ENCODE data around the gene DNAJC7. TPM values are rescaled to one million over a fixed set of nuclear protein-coding genes. Genes with fewer than 3 reads are reported as not detected.

DNAJC7 gene
- total and polyA plus RNA-seq, 9 of the 15 experiments (the other 6 are each of a cell fraction or from before 2014, with no cell fraction given), result 85.8 to 262 (median 157) TPM

GRCh38 chr17:41985919-41986318 lies 31.3 kb downstream of the DNAJC7 start:
- 97% methylated on average over 5 of the region's 8 CpGs for WGBS (ENCODE audit: insufficient coverage, low coverage, missing lambda C conversion rate)
- no peak for TF ChIP-seq CBX2 (IDR thresholded peaks at IDR 0.05; ENCODE audit: insufficient read depth, low read length, poor library complexity, severe bottlenecking)
- TF ChIP-seq MNT (conservative IDR thresholded peaks at IDR 0.05), result no peak
- no peak for TF ChIP-seq ZNF592 (IDR thresholded peaks at IDR 0.05)
- TF ChIP-seq NCOA2 (IDR thresholded peaks at IDR 0.05; ENCODE audit: partially characterized antibody in 2 of 2), result no peak
- TF ChIP-seq HOXB6 (CRISPR knock-in tag; IDR thresholded peaks at IDR 0.05; ENCODE audit: borderline replicate concordance), result no peak
- TF ChIP-seq SOX6 (IDR thresholded peaks at IDR 0.05), result no peak
- TF ChIP-seq SRSF7 (optimal IDR thresholded peaks at IDR 0.05; ENCODE audit: low read depth, low read length), result no peak
- TF ChIP-seq MCM3 (IDR thresholded peaks at IDR 0.05), result no peak
- TF ChIP-seq TGIF2 (CRISPR knock-in tag; IDR thresholded peaks at IDR 0.05), result no peak
- TF ChIP-seq ZBTB11 (CRISPR knock-in tag; IDR thresholded peaks at IDR 0.05), result no peak
- TF ChIP-seq XRCC5 (IDR thresholded peaks at IDR 0.05; ENCODE audit: low read depth, low read length), result no peak

More at GRCh38 chr17:41985919-41986318, 31.3 kb downstream of the DNAJC7 start:
- Histone ChIP-seq H3K9me1 (ENCODE audit: control insufficient read depth, insufficient read depth, low read length) (no peaks in the 10 kb centered on the region), H3K9me3 (replicated peaks; ENCODE audit: control insufficient read depth, insufficient read depth, low read depth, low read length) (no peaks in the 10 kb centered on the region), H3K9ac (ENCODE audit: insufficient read depth in 1 of 2, low read depth in 2 of 2, low read length in 2 of 2) (no peak overlapping the region), H3K4me1 (replicated peaks in 1 of 2; ENCODE audit: control insufficient read depth in 2 of 2, insufficient read depth in 2 of 2, low read length in 2 of 2) (no peaks in the 10 kb centered on the region), H3K4me3 (no peak overlapping the region), H3K27me3 (ENCODE audit: control insufficient read depth in 2 of 2, insufficient read depth in 2 of 2, low read length in 2 of 2) (no peaks in the 10 kb centered on the region), H4K20me1 (replicated peaks; ENCODE audit: control insufficient read depth, insufficient read depth, low read length) (no peaks in the 10 kb centered on the region), H3K4me2 (ENCODE audit: insufficient read depth, low read length) (no peak overlapping the region), H3K27ac (ENCODE audit: extremely low read depth, low read depth, low read length) (no peak overlapping the region), H3K79me2 (ENCODE audit: control insufficient read depth, insufficient read depth, low read length) (no peaks in the 10 kb centered on the region), H2AFZ (ENCODE audit: low read depth, low read length) (no peak overlapping the region), H3K36me3 (ENCODE audit: control insufficient read depth, insufficient read depth, low read length) (peaks cover 97% of the 10 kb centered on the region)
- in situ Hi-C loops (cut with MboI) (no loop called here), intact Hi-C loops (cut with micrococcal nuclease) (no loop called here)
- no TSS peak for BruUV-seq (replicated peaks)
- no peak for ATAC-seq
- DNase-seq (ENCODE audit: extremely low read depth in 1 of 4, low spot score in 3 of 4), result no peak
- FAIRE-seq, result no peak
- POLR2A ChIA-PET, result interaction anchor here (0.9 to 1.5 kb wide), 5 partner anchors 11 to 65 kb away, joined by 3 to 4 read pairs (median 3); partner anchors contain the start of gene C17orf113
- CTCF ChIA-PET (ENCODE audit: low intra/inter-chr PET ratio), result no interaction called here
